Activated T-cell treated with anti-CD3 and anti-CD28 coated beads, Interleukin-2, amount 50 U/mL, for 48 hours (primary cell): ENCODE results near the gene TMEM8B.

Source experiments
- DNase-seq, 2 experiments: peaks; one replicate each; pipeline ENCODE4 v3.0.0-alpha.2; 2020

The TMEM8B gene

DNA sequence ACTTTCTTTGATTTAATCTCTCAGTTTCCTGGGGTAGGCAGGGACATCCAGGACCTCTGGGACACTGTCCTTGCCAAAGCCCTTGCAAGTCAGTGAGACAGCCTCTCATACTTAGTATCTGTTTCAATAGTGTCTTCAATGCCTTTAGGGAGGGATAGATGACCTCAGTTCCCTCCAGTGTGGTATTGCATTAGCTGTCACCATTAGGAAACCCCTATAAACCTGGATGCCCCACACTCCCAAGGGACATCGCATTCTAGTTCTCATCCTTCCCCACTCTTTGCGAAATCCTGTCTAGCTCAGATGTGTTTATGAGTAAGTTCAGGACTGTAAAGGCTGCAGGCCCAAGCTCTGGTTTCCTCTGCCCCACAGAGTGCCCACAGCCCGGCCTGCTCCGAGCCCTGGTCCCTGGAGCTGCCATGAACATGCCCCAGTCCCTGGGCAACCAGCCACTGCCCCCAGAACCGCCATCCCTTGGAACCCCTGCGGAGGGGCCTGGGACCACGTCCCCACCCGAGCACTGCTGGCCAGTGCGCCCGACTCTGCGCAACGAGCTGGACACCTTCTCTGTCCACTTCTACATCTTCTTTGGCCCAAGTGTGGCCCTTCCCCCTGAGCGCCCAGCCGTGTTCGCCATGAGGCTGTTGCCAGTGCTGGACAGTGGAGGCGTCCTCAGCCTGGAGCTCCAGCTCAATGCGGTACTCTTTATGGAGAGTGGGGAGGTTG lies 13.2 kb downstream of the TMEM8B start:
- no peak for DNase-seq

DNA sequence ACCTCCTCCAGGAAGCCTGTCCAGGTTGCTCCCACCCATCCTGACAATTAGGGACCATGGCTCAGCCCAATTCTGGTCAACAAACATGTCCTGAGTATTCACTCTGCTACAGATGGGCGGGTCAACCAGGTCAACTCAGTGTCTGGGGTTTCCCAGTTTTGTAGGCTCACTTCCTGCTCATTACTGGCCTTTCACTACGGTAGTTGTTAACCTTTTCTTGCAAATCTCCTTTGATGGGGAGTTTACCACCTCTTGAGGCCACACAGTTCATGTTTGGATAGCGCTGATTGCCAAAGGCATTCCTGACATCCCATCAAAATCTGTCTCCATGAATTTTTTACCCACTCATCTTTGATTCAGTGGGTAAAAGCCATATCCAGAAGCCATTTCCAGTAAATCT lies 13.8 kb downstream of the TMEM8B start:
- DNase-seq = no peak

- no peak for DNase-seq
Observed at GRCh38 chr9:35844628-35845270, 15.7 kb downstream of the TMEM8B start.

GRCh38 chr9:35845824-35846771 lies 17.1 kb downstream of the TMEM8B start:
- no peak for DNase-seq

- DNase-seq = peak; percentile 52 to 65
Observed at GRCh38 chr9:35847792-35848572, 19.0 kb downstream of the TMEM8B start.

- DNase-seq = peak in 1 of 2 experiments; percentile 4
Observed at GRCh38 chr9:35852267-35852815, 23.3 kb downstream of the TMEM8B start.

GRCh38 chr9:35852876-35853865 lies 24.1 kb downstream of the TMEM8B start:
- DNase-seq = peak in 1 of 2 experiments; percentile 5

GRCh38 chr9:35854091-35854762 lies 25.2 kb downstream of the TMEM8B start:
- DNase-seq = peak; percentile 0 to 2

DNA sequence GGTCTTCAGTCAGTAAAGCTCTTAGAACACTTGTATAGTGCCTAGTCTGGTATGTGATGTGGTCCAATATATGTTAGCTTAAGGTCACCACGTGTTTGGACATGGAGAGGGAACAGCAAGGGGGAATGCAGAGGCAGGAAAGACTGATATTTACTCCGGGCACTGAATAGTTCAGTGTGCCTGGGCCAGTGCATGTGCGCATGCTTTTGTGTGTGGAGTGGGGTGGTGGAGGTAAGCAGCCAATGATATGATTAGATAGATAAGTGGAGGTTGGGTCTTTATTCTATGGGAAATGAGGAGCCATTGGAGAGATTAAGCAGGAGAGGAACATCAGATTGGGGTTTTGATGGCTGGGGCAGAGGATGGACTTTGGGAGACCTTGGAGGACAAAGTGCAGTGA lies 27.2 kb downstream of the TMEM8B start:
- DNase-seq = peak in 1 of 2 experiments; percentile 4

DNA sequence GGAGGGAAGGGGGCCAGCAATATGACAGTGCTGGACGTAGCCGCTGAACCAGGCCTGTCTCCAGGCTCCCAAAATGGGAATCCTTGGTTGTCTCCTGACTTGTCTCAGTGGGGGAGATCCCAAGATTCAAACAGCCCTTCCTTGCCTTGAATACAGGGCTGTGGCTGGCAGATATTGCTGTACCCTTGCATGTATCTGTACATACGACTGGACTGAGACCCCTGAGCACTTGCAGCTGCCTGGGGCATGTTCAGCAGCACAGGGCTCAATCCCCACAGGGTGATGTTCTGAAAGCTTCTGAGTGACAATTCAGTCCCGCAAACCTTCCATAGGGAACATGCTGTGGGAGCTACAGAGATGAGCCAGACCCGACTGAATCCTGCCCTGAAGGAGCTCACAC lies 27.9 kb downstream of the TMEM8B start:
- peak; percentile 4 for DNase-seq

- peak in 1 of 2 experiments; percentile 1 for DNase-seq
Observed at GRCh38 chr9:35858458-35858857, 29.4 kb downstream of the TMEM8B start.

DNA sequence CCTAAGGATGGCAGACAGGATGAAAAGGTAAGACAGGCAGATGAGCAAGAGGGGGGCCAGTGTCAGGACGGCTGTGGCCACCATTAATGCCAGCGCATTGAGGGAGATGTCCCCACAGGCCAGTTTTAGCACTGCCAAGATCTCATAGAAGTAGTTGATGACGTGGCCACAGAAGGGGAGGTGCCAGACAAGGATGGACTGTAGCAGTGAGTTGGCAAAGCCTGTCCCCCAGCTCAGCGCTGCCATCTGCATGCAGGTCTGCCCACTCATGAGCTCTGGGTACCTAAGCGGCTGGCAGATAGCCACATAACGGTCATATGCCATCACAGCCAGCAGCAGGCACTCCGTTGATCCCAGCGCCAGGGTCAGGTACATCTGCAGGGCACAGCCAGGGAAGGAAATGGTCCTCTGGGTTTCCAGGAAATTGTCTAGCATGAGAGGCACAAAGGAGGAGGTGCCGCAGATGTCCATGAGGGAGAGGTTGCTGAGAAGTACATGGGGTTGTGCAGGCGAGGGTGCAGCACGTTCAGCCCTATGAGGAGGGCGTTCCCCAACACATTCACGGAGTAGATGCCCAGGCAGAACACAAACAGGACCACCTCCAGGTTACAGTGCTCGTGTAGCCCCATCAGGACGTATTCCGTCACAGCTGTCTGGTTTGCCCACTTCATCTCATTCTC lies 30.4 kb downstream of the TMEM8B start:
- DNase-seq = peak in 1 of 2 experiments; percentile 24

- DNase-seq = no peak
Observed at GRCh38 chr9:35859990-35860339, 30.9 kb downstream of the TMEM8B start.

- DNase-seq = no peak
Observed at GRCh38 chr9:35861161-35861897, 32.3 kb downstream of the TMEM8B start.

DNA sequence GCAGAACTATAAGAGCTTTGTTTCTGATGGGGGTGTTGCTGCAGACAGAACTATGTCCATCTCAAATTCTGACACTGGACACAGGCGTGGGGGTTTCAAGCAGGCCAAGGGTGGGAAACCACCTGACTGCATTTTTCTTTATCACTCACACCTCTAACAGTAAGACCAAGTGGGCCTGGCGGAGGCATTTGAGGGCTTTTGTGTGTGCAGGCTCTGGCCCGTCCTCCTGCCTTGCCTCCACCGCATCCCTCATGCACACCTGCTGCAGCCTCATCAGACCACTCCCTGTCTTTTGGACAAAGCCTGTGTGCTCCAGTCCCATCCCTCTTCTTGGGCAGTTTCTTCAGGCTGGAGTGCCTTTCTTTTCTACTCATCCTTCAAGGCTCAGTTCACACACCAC lies 33.3 kb downstream of the TMEM8B start:
- DNase-seq = no peak

- no peak for DNase-seq
Observed at GRCh38 chr9:35863583-35863982, 34.6 kb downstream of the TMEM8B start.

- no peak for DNase-seq
Observed at GRCh38 chr9:35864695-35865255, 35.7 kb downstream of the TMEM8B start.

DNA sequence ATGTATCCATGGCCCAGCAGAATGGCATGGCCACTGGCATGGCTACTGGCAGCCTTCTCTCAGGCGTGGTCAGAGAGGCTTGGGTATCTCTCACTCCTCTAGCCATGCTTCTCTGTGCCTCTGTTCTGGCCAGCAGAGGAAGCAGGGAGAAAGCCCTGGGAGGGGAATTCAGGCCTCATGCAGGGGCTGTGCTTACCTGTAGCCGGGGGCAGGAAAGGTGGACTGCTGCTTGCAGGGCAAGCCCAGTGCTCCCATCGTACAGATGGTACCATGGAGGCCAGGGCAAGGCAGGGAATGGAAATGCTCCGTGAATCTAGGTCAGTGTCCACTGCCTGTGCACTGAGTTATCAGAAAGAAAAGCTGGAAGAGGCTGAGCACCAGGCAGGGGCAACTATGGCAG lies 38.5 kb downstream of the TMEM8B start:
- DNase-seq = no peak

- no peak for DNase-seq
Observed at GRCh38 chr9:35868933-35869332, 39.9 kb downstream of the TMEM8B start.
